A549 (cell line): ENCODE data around the gene SPTSSA. TPM values are rescaled to one million over a fixed set of nuclear protein-coding genes. Genes with fewer than 3 reads are reported as not detected.

Experiments
- ATAC-seq, 2 experiments: fragments of 200-7000 bp in 1 of 2; fragments of >200 bp in 1 of 2; cut with Nextera tagmentation in 1 of 2; cut with Tn5 transposase in 1 of 2; 3 replicates each; pipeline versions ENCODE4 v1.8.0 to v1.9.1; 2018 to 2020; ENCODE audit warnings: mild to moderate bottlenecking in 1 of 2, moderate library complexity in 1 of 2
- CTCF ChIA-PET: fragments of 300-600 bp; sonication (Branson Sonifier 250); formaldehyde crosslinking; extraction: SDS; loops from one replicate; lab custom pipeline; 2021; ENCODE audit warnings: antibody characterized with exemption, inconsistent platforms; lab: Yijun Ruan, JAX
- POLR2A ChIA-PET: fragments of 350-600 bp; formaldehyde crosslinking; extraction: SDS; loops from one replicate; lab custom pipeline; 2021; ENCODE audit warnings: antibody characterized with exemption, inconsistent platforms; lab: Yijun Ruan, JAX
- DNase-seq, 2 experiments: peaks; one replicate each; pipeline versions ENCODE4 v3.0.0 to v3.0.0-alpha.2; 2011 to 2016; ENCODE audit warnings: low read depth in 1 of 2, low spot score in 1 of 2
- FAIRE-seq: peaks from 2 replicates; lab custom pipeline; 2011; peaks lifted over from hg19 to GRCh38; lab: Jason Lieb, UNC
- H3K27ac ChIP-seq, 2 experiments: fragments of >200 bp; sonication (Bioruptor Twin); formaldehyde crosslinking; 3 replicates each; pipeline ENCODE4 v1.5.1; 2016 to 2017
- H3K4me1 ChIP-seq: fragments of >200 bp; sonication (Bioruptor Twin); formaldehyde crosslinking; 3 replicates; pipeline ENCODE4 v1.6.1; 2016
- H3K4me2 ChIP-seq: fragments of >200 bp; sonication (Bioruptor Twin); formaldehyde crosslinking; 3 replicates; pipeline ENCODE4 v1.6.1; 2016
- H3K4me3 ChIP-seq: fragments of >200 bp; sonication (Bioruptor Twin); formaldehyde crosslinking; 3 replicates; pipeline ENCODE4 v1.5.1; 2016
- H3K9me3 ChIP-seq: fragments of >200 bp; sonication (Bioruptor Twin); formaldehyde crosslinking; 3 replicates; pipeline ENCODE4 v1.6.1; 2016
- BCL3 ChIP-seq: fragments of >200 bp; sonication (Bioruptor Twin); formaldehyde crosslinking; IDR thresholded peaks from 3 replicates; pipeline ENCODE4 v1.6.1; 2016
- BHLHE40 ChIP-seq: IDR thresholded peaks from 2 replicates; pipeline ENCODE4 v1.6.1; 2012; ENCODE audit warnings: low read depth, low read length, inconsistent platforms
- CHD2 ChIP-seq: fragments of 150-350 bp; IDR thresholded peaks from 2 replicates; pipeline ENCODE4 v1.6.1; 2014; ENCODE audit warnings: low read length; ENCODE audit not compliant: partially characterized antibody
- CTCF ChIP-seq: fragments of >200 bp; sonication (Bioruptor Twin); formaldehyde crosslinking; IDR thresholded peaks from 3 replicates; pipeline ENCODE4 v1.5.1; 2016
- EHMT2 ChIP-seq: fragments of 200-600 bp; sonication (generic); IDR thresholded peaks from 2 replicates; pipeline ENCODE4 v1.6.1; 2016; ENCODE audit warnings: antibody characterized with exemption, low read depth, mild to moderate bottlenecking, moderate library complexity
- ESRRA ChIP-seq: fragments of 150-350 bp; IDR thresholded peaks from 2 replicates; pipeline ENCODE4 v1.6.1; 2014; ENCODE audit warnings: mild to moderate bottlenecking, low read length, borderline replicate concordance
- FOSB ChIP-seq: fragments of 250-450 bp; sonication (Bioruptor Pico); IDR thresholded peaks from 2 replicates; pipeline ENCODE4 v1.5.0; 2020; ENCODE audit warnings: mild to moderate bottlenecking, moderate library complexity
- FOSL2 ChIP-seq, 2 experiments: fragments of 450-650 bp in 1 of 2; fragments of >200 bp in 1 of 2; sonication (Bioruptor Twin) in 1 of 2; formaldehyde crosslinking; IDR thresholded peaks; 2 replicates each; pipeline versions ENCODE4 v1.5.0 to v1.6.1; 2016 to 2020; ENCODE audit warnings: mild to moderate bottlenecking in 1 of 2, moderate library complexity in 1 of 2
- HEYL ChIP-seq: fragments of 250-450 bp; sonication (Bioruptor Pico); IDR thresholded peaks from 2 replicates; pipeline ENCODE4 v1.8.0; 2021; ENCODE audit warnings: mild to moderate bottlenecking, moderate library complexity
- HOXA7 ChIP-seq: fragments of 250-450 bp; sonication (Bioruptor Pico); IDR thresholded peaks from 2 replicates; pipeline ENCODE4 v1.5.0; 2020; ENCODE audit warnings: mild to moderate bottlenecking, moderate library complexity
- HOXB13 ChIP-seq: fragments of 250-450 bp; sonication (Bioruptor Pico); IDR thresholded peaks from 2 replicates; pipeline ENCODE4 v1.5.0; 2020; ENCODE audit warnings: low read depth, mild to moderate bottlenecking, moderate library complexity
- HOXB5 ChIP-seq: fragments of 250-450 bp; sonication (Bioruptor Pico); IDR thresholded peaks from 2 replicates; pipeline ENCODE4 v1.5.0; 2020; ENCODE audit warnings: mild to moderate bottlenecking, moderate library complexity
- JUN ChIP-seq, 2 experiments: fragments of >200 bp; sonication (Bioruptor Twin); formaldehyde crosslinking; IDR thresholded peaks; 2 replicates in 1 of 2; 3 replicates in 1 of 2; pipeline ENCODE4 v1.6.1; 2016 to 2017
- JUNB ChIP-seq: fragments of >200 bp; sonication (Bioruptor Twin); formaldehyde crosslinking; IDR thresholded peaks from 2 replicates; pipeline ENCODE4 v1.6.1; 2016
- KDM5A ChIP-seq: fragments of 200-600 bp; sonication (generic); IDR thresholded peaks from 2 replicates; pipeline ENCODE4 v1.6.1; 2016; ENCODE audit warnings: antibody characterized with exemption, mild to moderate bottlenecking
- MAFK ChIP-seq: fragments of 450-650 bp; IDR thresholded peaks from 2 replicates; pipeline ENCODE4 v1.6.1; 2014; ENCODE audit not compliant: partially characterized antibody
- MAX ChIP-seq: IDR thresholded peaks from 2 replicates; pipeline ENCODE4 v1.6.1; 2012
- NFE2L2 ChIP-seq: fragments of 150-350 bp; conservative IDR thresholded peaks from 2 replicates; pipeline ENCODE4 v1.6.1; 2014; ENCODE audit warnings: low read length
- POLR2A ChIP-seq: IDR thresholded peaks from 2 replicates; pipeline ENCODE4 v1.6.1; 2012; ENCODE audit warnings: mild to moderate bottlenecking, low read length
- RNF2 ChIP-seq: fragments of 200-600 bp; sonication (generic); IDR thresholded peaks from 2 replicates; pipeline ENCODE4 v1.6.1; 2016; ENCODE audit warnings: low read depth, mild to moderate bottlenecking, antibody characterized with exemption, moderate library complexity, borderline replicate concordance
- SREBF2 ChIP-seq: fragments of 450-650 bp; IDR thresholded peaks from 2 replicates; pipeline ENCODE4 v1.6.1; 2014; ENCODE audit warnings: mild to moderate bottlenecking, moderate library complexity
- WGBS: methylation state at CpG from one replicate; pipeline ENCODE4 v1.1.6; 2017; ENCODE audit errors: missing lambda C conversion rate; 5-methylcytosine and 5-hydroxymethylcytosine counted together
- polyA plus RNA-seq, 4 experiments: library from polyadenylated mRNA; depleted of rRNA in 3 of 4; stranded (reverse); fragments of >200 nt; fragmentation: RNase III in 1 of 4; extraction: RNeasy Plus Mini Kit Qiagen cat#74134 plus additional on column Dnase treatment in 1 of 4; gene quantifications; 2 replicates in 3 of 4; 3 replicates in 1 of 4; pipeline ENCODE4 v1.2.3, GENCODE V29; 2011 to 2017
- TF ChIP-seq, protein P1 (sequence below): fragments of 250-450 bp; sonication (Bioruptor Pico); IDR thresholded peaks from 2 replicates; pipeline ENCODE4 v1.5.0; 2020; ENCODE audit warnings: low read depth, mild to moderate bottlenecking, moderate library complexity
- TF ChIP-seq, protein P2 (sequence below): IDR thresholded peaks from 2 replicates; pipeline ENCODE4 v1.6.1; 2012

SPTSSA gene
- polyA plus RNA-seq, 2 of the 4 experiments (the other 2 are of a cell fraction), result 68.0 to 105 TPM

- no peak for ATAC-seq
Measured at GRCh38 chr14:34474187-34474679, 12.2 kb upstream of the SPTSSA start.

DNA sequence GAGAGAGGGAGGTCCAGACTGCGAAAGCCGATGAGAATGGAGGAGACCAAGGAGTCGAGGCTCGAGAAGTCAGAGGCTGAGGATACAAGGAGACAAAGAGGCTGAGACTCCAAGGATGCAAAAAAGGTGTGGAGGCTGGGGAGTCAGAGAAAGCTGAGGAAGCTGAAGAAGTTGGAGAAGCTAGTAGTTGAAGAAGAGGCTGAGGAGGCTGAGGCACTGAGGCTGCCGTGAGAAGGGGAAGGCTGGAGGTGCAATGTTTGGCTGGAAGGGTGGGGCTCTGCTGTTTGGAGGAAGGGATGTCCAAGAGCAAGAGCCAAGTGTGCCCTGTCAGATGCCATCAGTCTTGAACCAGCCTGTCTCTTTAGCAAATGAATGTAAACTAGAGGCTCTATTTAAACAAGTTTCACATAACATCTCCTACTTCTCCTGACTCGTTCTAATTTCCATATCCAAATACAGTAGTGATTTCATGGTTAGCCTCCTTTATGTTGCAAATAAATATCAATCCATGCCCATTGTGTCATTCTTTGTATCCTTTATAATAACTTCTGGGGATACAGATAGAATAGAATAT lies 10.8 kb upstream of the SPTSSA start:
- DNase-seq (no peak), ATAC-seq (no peak), FAIRE-seq (no peak)
- TF ChIP-seq HOXB13 (CRISPR knock-in tag) (no peak), JUN (IDR thresholded peaks at IDR 0.05) (no peak), HOXA7 (CRISPR knock-in tag) (no peak), HOXB5 (CRISPR knock-in tag) (no peak), POLR2A (no peak), EHMT2 (no peak), MAX (no peak), FOSB (CRISPR knock-in tag) (no peak), JUNB (no peak), MAFK (no peak), BHLHE40 (no peak), SREBF2 (no peak), KDM5A (no peak), RNF2 (no peak), NFE2L2 (no peak), CHD2 (no peak), ESRRA (no peak), CTCF (no peak)
- TF ChIP-seq, protein P1, sequence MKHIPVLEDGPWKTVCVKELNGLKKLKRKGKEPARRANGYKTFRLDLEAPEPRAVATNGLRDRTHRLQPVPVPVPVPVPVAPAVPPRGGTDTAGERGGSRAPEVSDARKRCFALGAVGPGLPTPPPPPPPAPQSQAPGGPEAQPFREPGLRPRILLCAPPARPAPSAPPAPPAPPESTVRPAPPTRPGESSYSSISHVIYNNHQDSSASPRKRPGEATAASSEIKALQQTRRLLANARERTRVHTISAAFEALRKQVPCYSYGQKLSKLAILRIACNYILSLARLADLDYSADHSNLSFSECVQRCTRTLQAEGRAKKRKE (CRISPR knock-in tag), result no peak
- TF ChIP-seq, protein P2, sequence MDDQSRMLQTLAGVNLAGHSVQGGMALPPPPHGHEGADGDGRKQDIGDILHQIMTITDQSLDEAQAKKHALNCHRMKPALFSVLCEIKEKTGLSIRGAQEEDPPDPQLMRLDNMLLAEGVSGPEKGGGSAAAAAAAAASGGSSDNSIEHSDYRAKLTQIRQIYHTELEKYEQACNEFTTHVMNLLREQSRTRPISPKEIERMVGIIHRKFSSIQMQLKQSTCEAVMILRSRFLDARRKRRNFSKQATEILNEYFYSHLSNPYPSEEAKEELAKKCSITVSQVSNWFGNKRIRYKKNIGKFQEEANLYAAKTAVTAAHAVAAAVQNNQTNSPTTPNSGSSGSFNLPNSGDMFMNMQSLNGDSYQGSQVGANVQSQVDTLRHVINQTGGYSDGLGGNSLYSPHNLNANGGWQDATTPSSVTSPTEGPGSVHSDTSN, result no peak
- ChIA-PET POLR2A (no interaction called here), CTCF (interaction anchor here (1.9 kb wide), 1 partner anchor 24 kb away, joined by 5 read pairs; no protein-coding TSS in a partner anchor)
- 74% methylated on average over 6 of the region's 6 CpGs for WGBS
- H3K4me3 ChIP-seq, result no peak overlapping the region
- H3K27ac ChIP-seq, result 0 out of 6 replicates have a peak overlapping the region, but pooled peaks of 1 of the 2 experiments have one; percentile 9
- H3K9me3 ChIP-seq, result no peaks in the 10 kb centered on the region
- H3K4me2 ChIP-seq, result no peak overlapping the region
- peaks cover 9% of the 10 kb centered on the region; the same call in 2 of the 3 replicates for H3K4me1 ChIP-seq

More at GRCh38 chr14:34474187-34474679, 12.2 kb upstream of the SPTSSA start:
- Histone ChIP-seq H3K4me2 (no peak overlapping the region), H3K4me1 (0 out of 3 replicates have a peak, but pooled peaks cover 1% of the 10 kb centered on the region), H3K4me3 (no peak overlapping the region), H3K9me3 (no peaks in the 10 kb centered on the region)
- no peak for DNase-seq
- WGBS, result 89% methylated on average over 2 of the region's 2 CpGs
- FAIRE-seq, result no peak
- POLR2A ChIA-PET, result no interaction called here
- no peak for TF ChIP-seq JUNB
- no peak for TF ChIP-seq NFE2L2
- TF ChIP-seq HEYL (CRISPR knock-in tag), result no peak
- TF ChIP-seq FOSL2 (IDR thresholded peaks at IDR 0.05), result no peak
- TF ChIP-seq FOSL2 (CRISPR knock-in tag; IDR thresholded peaks at IDR 0.05), result no peak
- no peak for TF ChIP-seq BCL3
- TF ChIP-seq, all 56 proteins: peak for 0
- CTCF ChIA-PET, result interaction anchor here (1.9 kb wide), 1 partner anchor 23 kb away, joined by 5 read pairs; no protein-coding TSS in a partner anchor
- no peak overlapping the region for H3K27ac ChIP-seq
